ENCODE data around the gene SGMS1. TPM values are rescaled to one million over a fixed set of nuclear protein-coding genes. Genes with fewer than 3 reads are reported as not detected.

The SGMS1 gene
- polyA plus RNA-seq, 2 of the 4 experiments (the other 2 are of a cell fraction), result 22.7 to 28.2 TPM

GRCh38 chr10:50634479-50634878 is 10.7 kb upstream of the SGMS1 start:
- ATAC-seq, result no peak
- no peak overlapping the region for H3K4me2 ChIP-seq
- FAIRE-seq, result no peak
- WGBS (ENCODE audit: missing lambda C conversion rate), result 10% methylated on average over 1 of the region's 1 CpG
- POLR2A ChIA-PET, result no interaction called here
- CTCF ChIA-PET, result interaction anchor here (1.8 kb wide), 1 partner anchor 12 kb away, joined by 5 read pairs; the partner anchor contains the start of gene SGMS1
- H3K9me3 ChIP-seq, result no peaks in the 10 kb centered on the region
- no peak overlapping the region for H3K27ac ChIP-seq
- no peak overlapping the region for H3K4me3 ChIP-seq
- no peaks in the 10 kb centered on the region for H3K4me1 ChIP-seq
- TF ChIP-seq EHF (CRISPR knock-in tag; IDR thresholded peaks at IDR 0.05) (no peak), HOXA7 (CRISPR knock-in tag; IDR thresholded peaks at IDR 0.05) (no peak), PHF8 (IDR thresholded peaks at IDR 0.05; ENCODE audit: borderline replicate concordance, low read depth) (no peak), HMGXB4 (CRISPR knock-in tag; IDR thresholded peaks at IDR 0.05; ENCODE audit: borderline replicate concordance) (no peak), CTCF (IDR thresholded peaks at IDR 0.05) (no peak), RAD21 (conservative IDR thresholded peaks at IDR 0.05 in 1 of 2, IDR thresholded peaks at IDR 0.05 in 1 of 2) (no peak), NR3C1 (IDR thresholded peaks at IDR 0.05) (no peak), PBX3 (IDR thresholded peaks at IDR 0.05) (no peak), HES2 (IDR thresholded peaks at IDR 0.05) (no peak), CHD4 (IDR thresholded peaks at IDR 0.05; ENCODE audit: borderline replicate concordance) (no peak), REST (IDR thresholded peaks at IDR 0.05) (no peak), HDAC2 (IDR thresholded peaks at IDR 0.05) (no peak), HEYL (CRISPR knock-in tag; IDR thresholded peaks at IDR 0.05) (no peak), ZSCAN20 (CRISPR knock-in tag; IDR thresholded peaks at IDR 0.05) (no peak), POLR2A (IDR thresholded peaks at IDR 0.05; ENCODE audit: low read length) (no peak)
- no peak for DNase-seq (ENCODE audit: low read depth in 1 of 2, low spot score in 1 of 2)

GRCh38 chr10:50631052-50631451 is 7.3 kb upstream of the SGMS1 start:
- POLR2A ChIA-PET, result no interaction called here
- CTCF ChIA-PET, result no interaction called here

More at GRCh38 chr10:50631052-50631451, 7.3 kb upstream of the SGMS1 start:
- no peak for ATAC-seq
- Histone ChIP-seq H3K4me3 (no peak overlapping the region), H3K4me2 (no peak overlapping the region), H3K9me3 (no peaks in the 10 kb centered on the region), H3K4me1 (peaks cover 3% of the 10 kb centered on the region; the same call in 1 of the 3 replicates), H3K27ac (no peak overlapping the region)
- FAIRE-seq, result no peak
- 92% methylated on average over 30 of the region's 30 CpGs for WGBS (ENCODE audit: missing lambda C conversion rate)
- no peak for DNase-seq (ENCODE audit: low read depth in 1 of 2, low spot score in 1 of 2)
- no peak for TF ChIP-seq HDAC2 (IDR thresholded peaks at IDR 0.05)
- TF ChIP-seq CEBPB (IDR thresholded peaks at IDR 0.05), result no peak
- no peak for TF ChIP-seq EHF (CRISPR knock-in tag; IDR thresholded peaks at IDR 0.05)
- no peak for TF ChIP-seq KDM5A (IDR thresholded peaks at IDR 0.05)
- TF ChIP-seq JUN (IDR thresholded peaks at IDR 0.05), result no peak
- no peak for TF ChIP-seq ZSCAN20 (CRISPR knock-in tag; IDR thresholded peaks at IDR 0.05)
- no peak for TF ChIP-seq FOSB (CRISPR knock-in tag; IDR thresholded peaks at IDR 0.05)
- no peak for TF ChIP-seq SMC3 (IDR thresholded peaks at IDR 0.05)
- no peak for TF ChIP-seq HOXB5 (CRISPR knock-in tag; IDR thresholded peaks at IDR 0.05)
- TF ChIP-seq MAX (IDR thresholded peaks at IDR 0.05), result no peak
- no peak for TF ChIP-seq NPAS2 (CRISPR knock-in tag; IDR thresholded peaks at IDR 0.05; ENCODE audit: borderline replicate concordance)
- TF ChIP-seq PHF8 (IDR thresholded peaks at IDR 0.05; ENCODE audit: borderline replicate concordance, low read depth), result no peak
- no peak for TF ChIP-seq FOXS1 (CRISPR knock-in tag; IDR thresholded peaks at IDR 0.05)
- TF ChIP-seq ELK1 (IDR thresholded peaks at IDR 0.05; ENCODE audit: low read depth, low read length), result no peak
- no peak for TF ChIP-seq EHMT2 (IDR thresholded peaks at IDR 0.05; ENCODE audit: low read depth)
- no peak for TF ChIP-seq RARB (CRISPR knock-in tag; IDR thresholded peaks at IDR 0.05)
- TF ChIP-seq HOXA7 (CRISPR knock-in tag; IDR thresholded peaks at IDR 0.05), result no peak
- no peak for TF ChIP-seq NFE2L2 (conservative IDR thresholded peaks at IDR 0.05; ENCODE audit: low read length)

Data from A549 (cell line).